Measurements from ENCODE around the gene LRMDA.

- no peak for TF ChIP-seq CTCF (IDR thresholded peaks at IDR 0.05; ENCODE audit: insufficient read depth, low read length, poor library complexity, severe bottlenecking)
- TF ChIP-seq EZH2phosphoT487 (conservative IDR thresholded peaks at IDR 0.05; ENCODE audit: low read length), result no peak
Observed at GRCh38 chr10:76336213-76336963, 905.0 kb downstream of the LRMDA start.

Measured in SU-DHL-6 (cell line).